HL-60 (cell line): ENCODE measurements around the gene CLEC2L.

ENCODE experiments used
- DNase-seq, 2 experiments: peaks; one replicate each; pipeline ENCODE4 v3.0.0-alpha.2; 2010 to 2020; ENCODE audit warnings: low read depth in 1 of 2, low spot score in 1 of 2
- H3K27ac ChIP-seq: fragments of 250-450 bp; sonication (Bioruptor Pico); replicated peaks from 2 replicates; pipeline ENCODE4 v1.5.1; 2020; ENCODE audit warnings: mild to moderate bottlenecking, moderate library complexity
- H3K27me3 ChIP-seq: fragments of 250-450 bp; sonication (Bioruptor Pico); 2 replicates; pipeline ENCODE4 v1.5.1; 2021; ENCODE audit warnings: mild to moderate bottlenecking, moderate library complexity; ENCODE audit not compliant: insufficient read depth, poor library complexity, severe bottlenecking
- H3K4me3 ChIP-seq: replicated peaks from 2 replicates; pipeline ENCODE4 v1.5.1; 2011; ENCODE audit warnings: mild to moderate bottlenecking, control low read depth, low read length; ENCODE audit not compliant: insufficient read depth
- GABPA ChIP-seq: IDR thresholded peaks from 2 replicates; pipeline ENCODE4 v1.6.1; 2012; ENCODE audit warnings: low read depth
- POLR2AphosphoS5 ChIP-seq: IDR thresholded peaks from 2 replicates; pipeline ENCODE4 v1.6.1; 2012; ENCODE audit warnings: low read depth
- SPI1 ChIP-seq: IDR thresholded peaks from 2 replicates; pipeline ENCODE4 v1.6.1; 2012; ENCODE audit warnings: low read depth, mild to moderate bottlenecking, borderline replicate concordance
- TF ChIP-seq, protein P1 (sequence below): IDR thresholded peaks from 2 replicates; pipeline ENCODE4 v1.6.1; 2012; ENCODE audit warnings: low read depth; ENCODE audit not compliant: insufficient replicate concordance
- TF ChIP-seq, protein P2 (sequence below): IDR thresholded peaks from one replicate; pipeline ENCODE4 v1.5.1; 2011; ENCODE audit warnings: low read length, control low read depth, inconsistent platforms; ENCODE audit not compliant: insufficient read depth

Gene CLEC2L

DNA sequence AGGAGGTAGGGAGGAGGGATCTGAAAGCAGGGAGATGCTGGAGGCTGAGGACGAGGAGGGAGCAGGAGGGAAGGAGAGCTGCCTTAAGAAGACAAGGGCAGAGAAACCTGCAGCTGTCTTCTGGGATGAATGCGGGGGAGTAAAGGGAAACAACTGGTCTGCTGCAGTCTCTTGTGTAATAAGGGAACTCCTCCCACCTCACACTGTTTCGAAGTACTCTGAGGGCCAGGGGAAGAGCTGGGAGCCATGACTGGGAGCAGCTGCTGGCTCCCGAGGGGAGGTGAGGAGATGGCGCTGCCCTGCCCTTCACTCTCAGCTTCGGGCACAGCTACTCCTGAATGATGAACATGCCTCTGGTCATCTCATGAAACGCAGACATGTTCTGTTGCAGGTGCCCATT, 65.1 kb downstream of the CLEC2L start:
- Histone ChIP-seq H3K4me3 (no peak overlapping the region), H3K27ac (no peak overlapping the region), H3K27me3 (no peaks in the 10 kb centered on the region)
- TF ChIP-seq SPI1 = peak; percentile 37; the same call in 1 of the 2 replicates
- TF ChIP-seq, protein P1, sequence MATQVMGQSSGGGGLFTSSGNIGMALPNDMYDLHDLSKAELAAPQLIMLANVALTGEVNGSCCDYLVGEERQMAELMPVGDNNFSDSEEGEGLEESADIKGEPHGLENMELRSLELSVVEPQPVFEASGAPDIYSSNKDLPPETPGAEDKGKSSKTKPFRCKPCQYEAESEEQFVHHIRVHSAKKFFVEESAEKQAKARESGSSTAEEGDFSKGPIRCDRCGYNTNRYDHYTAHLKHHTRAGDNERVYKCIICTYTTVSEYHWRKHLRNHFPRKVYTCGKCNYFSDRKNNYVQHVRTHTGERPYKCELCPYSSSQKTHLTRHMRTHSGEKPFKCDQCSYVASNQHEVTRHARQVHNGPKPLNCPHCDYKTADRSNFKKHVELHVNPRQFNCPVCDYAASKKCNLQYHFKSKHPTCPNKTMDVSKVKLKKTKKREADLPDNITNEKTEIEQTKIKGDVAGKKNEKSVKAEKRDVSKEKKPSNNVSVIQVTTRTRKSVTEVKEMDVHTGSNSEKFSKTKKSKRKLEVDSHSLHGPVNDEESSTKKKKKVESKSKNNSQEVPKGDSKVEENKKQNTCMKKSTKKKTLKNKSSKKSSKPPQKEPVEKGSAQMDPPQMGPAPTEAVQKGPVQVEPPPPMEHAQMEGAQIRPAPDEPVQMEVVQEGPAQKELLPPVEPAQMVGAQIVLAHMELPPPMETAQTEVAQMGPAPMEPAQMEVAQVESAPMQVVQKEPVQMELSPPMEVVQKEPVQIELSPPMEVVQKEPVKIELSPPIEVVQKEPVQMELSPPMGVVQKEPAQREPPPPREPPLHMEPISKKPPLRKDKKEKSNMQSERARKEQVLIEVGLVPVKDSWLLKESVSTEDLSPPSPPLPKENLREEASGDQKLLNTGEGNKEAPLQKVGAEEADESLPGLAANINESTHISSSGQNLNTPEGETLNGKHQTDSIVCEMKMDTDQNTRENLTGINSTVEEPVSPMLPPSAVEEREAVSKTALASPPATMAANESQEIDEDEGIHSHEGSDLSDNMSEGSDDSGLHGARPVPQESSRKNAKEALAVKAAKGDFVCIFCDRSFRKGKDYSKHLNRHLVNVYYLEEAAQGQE = no peak
- TF ChIP-seq POLR2AphosphoS5 = peak; percentile 88
- TF ChIP-seq, protein P2, sequence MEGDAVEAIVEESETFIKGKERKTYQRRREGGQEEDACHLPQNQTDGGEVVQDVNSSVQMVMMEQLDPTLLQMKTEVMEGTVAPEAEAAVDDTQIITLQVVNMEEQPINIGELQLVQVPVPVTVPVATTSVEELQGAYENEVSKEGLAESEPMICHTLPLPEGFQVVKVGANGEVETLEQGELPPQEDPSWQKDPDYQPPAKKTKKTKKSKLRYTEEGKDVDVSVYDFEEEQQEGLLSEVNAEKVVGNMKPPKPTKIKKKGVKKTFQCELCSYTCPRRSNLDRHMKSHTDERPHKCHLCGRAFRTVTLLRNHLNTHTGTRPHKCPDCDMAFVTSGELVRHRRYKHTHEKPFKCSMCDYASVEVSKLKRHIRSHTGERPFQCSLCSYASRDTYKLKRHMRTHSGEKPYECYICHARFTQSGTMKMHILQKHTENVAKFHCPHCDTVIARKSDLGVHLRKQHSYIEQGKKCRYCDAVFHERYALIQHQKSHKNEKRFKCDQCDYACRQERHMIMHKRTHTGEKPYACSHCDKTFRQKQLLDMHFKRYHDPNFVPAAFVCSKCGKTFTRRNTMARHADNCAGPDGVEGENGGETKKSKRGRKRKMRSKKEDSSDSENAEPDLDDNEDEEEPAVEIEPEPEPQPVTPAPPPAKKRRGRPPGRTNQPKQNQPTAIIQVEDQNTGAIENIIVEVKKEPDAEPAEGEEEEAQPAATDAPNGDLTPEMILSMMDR = no peak
- TF ChIP-seq GABPA = no peak
- DNase-seq = peak; percentile 79 to 87

DNA sequence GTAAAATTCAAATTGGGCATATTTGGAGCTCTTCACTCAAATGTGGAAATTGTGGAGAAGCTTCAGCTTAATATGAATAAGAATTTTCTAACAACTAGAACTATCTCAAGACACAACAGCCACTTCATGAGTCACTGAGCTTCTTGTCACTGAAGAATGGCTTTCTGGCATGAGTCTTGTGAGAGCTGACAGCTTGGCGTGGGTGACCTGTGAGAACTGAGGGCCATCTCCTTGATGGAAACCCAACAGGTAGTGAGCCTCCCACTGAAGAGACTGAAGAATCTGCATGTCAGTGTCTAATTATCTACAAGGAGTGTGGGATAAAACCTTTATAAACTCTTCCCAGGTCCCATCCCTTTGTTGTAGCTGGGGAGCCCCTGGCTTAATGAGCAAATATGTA, 66.0 kb downstream of the CLEC2L start:
- no peaks in the 10 kb centered on the region for H3K27me3 ChIP-seq
- TF ChIP-seq POLR2AphosphoS5 (no peak), SPI1 (no peak), GABPA (no peak)
- TF ChIP-seq, protein P1 = no peak
- TF ChIP-seq, protein P2 = no peak
- no peak overlapping the region for H3K27ac ChIP-seq
- no peak for DNase-seq
- H3K4me3 ChIP-seq = no peak overlapping the region

DNA sequence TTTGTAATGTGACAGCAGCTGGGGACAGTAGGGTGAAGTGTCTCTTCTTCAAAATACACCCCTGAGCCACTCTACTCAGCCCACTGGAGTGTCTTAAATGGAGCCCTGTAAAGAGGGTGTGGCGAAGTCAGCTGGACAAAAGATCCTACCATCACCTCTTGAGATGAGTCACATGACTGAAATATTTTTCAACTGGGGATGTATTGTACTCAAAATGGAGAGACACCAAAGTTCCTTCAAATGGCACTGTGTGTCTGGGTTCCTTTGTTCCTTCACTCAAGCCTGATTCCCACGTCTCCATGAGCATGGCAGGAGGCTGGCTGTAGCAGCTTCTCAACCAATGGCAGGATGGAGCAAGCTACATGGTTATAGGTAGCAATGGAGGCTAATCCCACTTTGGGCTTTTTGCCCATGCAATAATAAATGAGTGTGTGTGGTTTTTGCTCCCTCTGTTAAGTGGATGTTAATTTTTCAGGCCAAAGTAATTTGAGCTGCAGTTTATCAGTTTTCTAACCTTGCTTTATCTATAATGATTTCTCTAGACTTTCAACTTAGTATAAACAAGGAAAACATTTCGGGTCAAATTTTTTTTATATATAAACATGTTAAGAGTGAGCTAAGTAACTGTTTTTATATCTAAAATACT, 68.2 kb downstream of the CLEC2L start:
- DNase-seq = no peak
- no peak for TF ChIP-seq SPI1
- no peak for TF ChIP-seq GABPA
- TF ChIP-seq, protein P2 = no peak
- no peak for TF ChIP-seq POLR2AphosphoS5
- TF ChIP-seq, protein P1 = no peak
- Histone ChIP-seq H3K27ac (no peak overlapping the region), H3K27me3 (no peaks in the 10 kb centered on the region), H3K4me3 (no peak overlapping the region)
